Suprapubic skin (tissue), 4 donors: ENCODE results near the gene AMER3. TPM values are rescaled to one million over a fixed set of nuclear protein-coding genes. Genes with fewer than 3 reads are reported as not detected.
A peak's percentile ranks its signal among the peaks of the same experiment; 100 is the strongest.
"Not testable (repeated sequence)": the region's sequence is repeated elsewhere in the genome, so short reads cannot be mapped to it uniquely, and the experiment has no call there.

ENCODE experiments used
- DNase-seq, 2 donors: peaks; one replicate each; pipeline ENCODE4 v3.0.0-alpha.2; 2019; ENCODE audit warnings: low spot score in 2 of 2
- H3K27ac ChIP-seq: fragments of 200-600 bp; sonication (generic); one replicate; pipeline ENCODE4 v1.5.1; 2019
- H3K27me3 ChIP-seq: fragments of 200-600 bp; sonication (generic); one replicate; pipeline ENCODE4 v1.5.1; 2019
- H3K36me3 ChIP-seq: fragments of 200-600 bp; sonication (generic); one replicate; pipeline ENCODE4 v1.5.1; 2019
- H3K4me1 ChIP-seq: fragments of 200-600 bp; sonication (generic); one replicate; pipeline ENCODE4 v1.5.1; 2019
- H3K4me3 ChIP-seq: fragments of 200-600 bp; sonication (generic); one replicate; pipeline ENCODE4 v1.5.1; 2019; ENCODE audit warnings: mild to moderate bottlenecking
- H3K9me3 ChIP-seq: fragments of 200-600 bp; sonication (generic); one replicate; pipeline ENCODE4 v1.5.1; 2019
- CTCF ChIP-seq, 2 donors: fragments of 200-600 bp in 1 of 2; fragments of 450-650 bp in 1 of 2; sonication (generic) in 1 of 2; IDR thresholded peaks; one replicate each; pipeline ENCODE4 v1.5.1; 2016 to 2019; ENCODE audit warnings: antibody characterized with exemption in 2 of 2, mild to moderate bottlenecking in 1 of 2, moderate library complexity in 1 of 2
- EP300 ChIP-seq: sonication (generic); formaldehyde crosslinking; IDR thresholded peaks from one replicate; pipeline ENCODE4 v1.6.1; 2017; ENCODE audit warnings: antibody characterized with exemption
- POLR2A ChIP-seq, 2 donors: fragments of 450-650 bp; IDR thresholded peaks; one replicate each; pipeline ENCODE4 v1.6.1; 2017; ENCODE audit warnings: antibody characterized with exemption in 2 of 2, mild to moderate bottlenecking in 2 of 2, moderate library complexity in 2 of 2
- POLR2AphosphoS5 ChIP-seq, 3 donors: sonication (generic); formaldehyde crosslinking; IDR thresholded peaks; one replicate each; pipeline ENCODE4 v1.6.1; 2017; ENCODE audit warnings: antibody characterized with exemption in 3 of 3
- WGBS: methylation state at CpG from one replicate; pipeline ENCODE4 v1.1.5; 2018; 5-methylcytosine and 5-hydroxymethylcytosine counted together
- total RNA-seq, 4 donors: library from RNA; depleted of rRNA; stranded (reverse); fragments of >200 nt; gene quantifications; one replicate each; pipeline ENCODE4 v1.1.0, GENCODE V29; 2016

AMER3 gene
- total RNA-seq, 4 donors from 2014 or later, result not detected

- WGBS, result 0% methylated on average over 19 of the region's 48 CpGs
- peak; percentile 82 to 87 for DNase-seq
- peak overlapping the region; percentile 27 for H3K27ac ChIP-seq
These were observed 27.9 kb upstream of the AMER3 start for GRCh38 chr2:130727286-130727924.

GRCh38 chr2:130728007-130728454 lies 27.3 kb upstream of the AMER3 start:
- peaks cover 13% of the 10 kb centered on the region for H3K27me3 ChIP-seq
- TF ChIP-seq CTCF (IDR thresholded peaks at IDR 0.05) (no peak), EP300 (no peak), POLR2A (IDR thresholded peaks at IDR 0.05) (no peak)
- H3K27ac ChIP-seq, result peak overlapping the region; percentile 27
- H3K36me3 ChIP-seq, result no peaks in the 10 kb centered on the region
- H3K4me3 ChIP-seq, result peak overlapping the region; percentile 47
- 27% methylated on average over 8 of the region's 12 CpGs for WGBS
- DNase-seq, result no peak
- H3K9me3 ChIP-seq, result no peaks in the 10 kb centered on the region
- H3K4me1 ChIP-seq, result peaks cover 20% of the 10 kb centered on the region

More at GRCh38 chr2:130727286-130727924, 27.9 kb upstream of the AMER3 start:
- Histone ChIP-seq H3K4me1 (peaks cover 20% of the 10 kb centered on the region), H3K9me3 (no peaks in the 10 kb centered on the region), H3K27me3 (peaks cover 13% of the 10 kb centered on the region), H3K36me3 (no peaks in the 10 kb centered on the region), H3K4me3 (peak overlapping the region; percentile 47)
- no peak for TF ChIP-seq POLR2AphosphoS5 (IDR thresholded peaks at IDR 0.05)
- TF ChIP-seq EP300, result no peak
- no peak for TF ChIP-seq CTCF (IDR thresholded peaks at IDR 0.05)
- no peak for TF ChIP-seq POLR2A (IDR thresholded peaks at IDR 0.05)

GRCh38 chr2:130728549-130729316 lies 26.6 kb upstream of the AMER3 start, which contains the start of gene GPR148:
Gene GPR148, plus strand, starts transcription at chr2:130729070. Its CDS starts 82 bp downstream, at chr2:130729152.
- H3K27ac ChIP-seq, result peak within 1 kb of the TSS; percentile 27
- H3K4me3 ChIP-seq, result peak within 1 kb of the TSS; percentile 47
- no peaks in the 10 kb centered on the region for H3K36me3 ChIP-seq
- TF ChIP-seq CTCF (IDR thresholded peaks at IDR 0.05) (no peak), EP300 (no peak), POLR2A (IDR thresholded peaks at IDR 0.05) (no peak), POLR2AphosphoS5 (IDR thresholded peaks at IDR 0.05) (no peak)
- no peak for DNase-seq
- WGBS, result 69% methylated on average over 5 of the region's 8 CpGs
- H3K27me3 ChIP-seq, result peaks cover 13% of the 10 kb centered on the region
- H3K9me3 ChIP-seq, result no peaks in the 10 kb centered on the region
- peaks cover 20% of the 10 kb centered on the region for H3K4me1 ChIP-seq

- H3K36me3 ChIP-seq, result no peaks in the 10 kb centered on the region
- no peak overlapping the region for H3K4me3 ChIP-seq
- WGBS, result 87% methylated on average over 16 of the region's 17 CpGs
- no peak for TF ChIP-seq POLR2AphosphoS5 (IDR thresholded peaks at IDR 0.05)
- no peak for TF ChIP-seq CTCF (IDR thresholded peaks at IDR 0.05)
- TF ChIP-seq EP300, result no peak
- TF ChIP-seq POLR2A (IDR thresholded peaks at IDR 0.05), result no peak
- DNase-seq, result no peak
- H3K27ac ChIP-seq, result no peak overlapping the region
- H3K9me3 ChIP-seq, result no peaks in the 10 kb centered on the region
- H3K4me1 ChIP-seq, result peaks cover 20% of the 10 kb centered on the region
- H3K27me3 ChIP-seq, result peaks cover 13% of the 10 kb centered on the region
These were observed 25.7 kb upstream of the AMER3 start for GRCh38 chr2:130729322-130730299.

- not testable (repeated sequence) for H3K36me3 ChIP-seq, H3K27me3 ChIP-seq, H3K4me1 ChIP-seq, DNase-seq, H3K4me3 ChIP-seq, H3K9me3 ChIP-seq, H3K27ac ChIP-seq
- 88% methylated on average over 11 of the region's 11 CpGs for WGBS
These were observed 23.1 kb upstream of the AMER3 start for GRCh38 chr2:130732257-130732656.
